Glutamatergic neuron (in vitro differentiated cells): ENCODE data around the gene UBE2L3. TPM values are rescaled to one million over a fixed set of nuclear protein-coding genes. Genes with fewer than 3 reads are reported as not detected.

Experiments used
- DNase-seq: peaks from one replicate; pipeline ENCODE4 v3.0.0; 2022
- H3K27ac Mint-ChIP-seq: one replicate; pipeline ENCODE4 v1.8.0; 2020; ENCODE audit warnings: mild to moderate bottlenecking, mixed read lengths, inconsistent platforms; ENCODE audit not compliant: unreplicated experiment
- H3K27me3 Mint-ChIP-seq: one replicate; pipeline ENCODE4 v1.8.0; 2020; ENCODE audit warnings: mild to moderate bottlenecking, moderate library complexity, mixed read lengths, inconsistent platforms; ENCODE audit not compliant: unreplicated experiment
- H3K36me3 Mint-ChIP-seq: one replicate; pipeline ENCODE4 v1.8.0; 2020; ENCODE audit warnings: mild to moderate bottlenecking, mixed read lengths, inconsistent platforms; ENCODE audit not compliant: unreplicated experiment
- H3K4me1 Mint-ChIP-seq: one replicate; pipeline ENCODE4 v1.8.0; 2020; ENCODE audit warnings: mild to moderate bottlenecking, low read depth, mixed read lengths, inconsistent platforms; ENCODE audit not compliant: unreplicated experiment
- H3K4me3 Mint-ChIP-seq: one replicate; pipeline ENCODE4 v1.8.0; 2020; ENCODE audit warnings: mild to moderate bottlenecking, mixed read lengths, inconsistent platforms; ENCODE audit not compliant: unreplicated experiment
- H3K9me3 Mint-ChIP-seq: one replicate; pipeline ENCODE4 v1.8.0; 2020; ENCODE audit warnings: mild to moderate bottlenecking, moderate library complexity, mixed read lengths, inconsistent platforms; ENCODE audit not compliant: unreplicated experiment
- CTCF ChIP-seq: fragments of 200-600 bp; sonication (generic); IDR thresholded peaks from one replicate; pipeline ENCODE4 v1.5.0; 2021; ENCODE audit not compliant: partially characterized antibody, unreplicated experiment
- total RNA-seq: library from RNA; stranded (reverse); fragmentation: NEBNext Ultra II Directional; extraction: Animal tissue kit (Norgen Biotek cat#: 25700); gene quantifications from one replicate; pipeline ENCODE4 v1.2.1, GENCODE V29; 2021; ENCODE audit not compliant: unreplicated experiment

UBE2L3 gene
- total RNA-seq, 1 donor from 2014 or later: 55.9 TPM

- Mint-ChIP-seq H3K4me3 (peak overlapping the region; percentile 95), H3K27ac (peak overlapping the region; percentile 98), H3K36me3 (no peaks in the 10 kb centered on the region), H3K9me3 (peaks cover 12% of the 10 kb centered on the region), H3K4me1 (peaks cover 14% of the 10 kb centered on the region), H3K27me3 (peaks cover 12% of the 10 kb centered on the region)
- no peak for TF ChIP-seq CTCF
- DNase-seq: peak; percentile 94
Measured at GRCh38 chr22:21652010-21652546, 84.6 kb downstream of the UBE2L3 start.

- H3K36me3 Mint-ChIP-seq: no peaks in the 10 kb centered on the region
- peak; percentile 37 for DNase-seq
- H3K4me1 Mint-ChIP-seq: peaks cover 14% of the 10 kb centered on the region
- H3K27me3 Mint-ChIP-seq: peaks cover 13% of the 10 kb centered on the region
- H3K9me3 Mint-ChIP-seq: peaks cover 13% of the 10 kb centered on the region
- peak overlapping the region; percentile 95 for H3K4me3 Mint-ChIP-seq
- no peak for TF ChIP-seq CTCF
- H3K27ac Mint-ChIP-seq: peak overlapping the region; percentile 98
Measured at GRCh38 chr22:21652547-21653545, 85.3 kb downstream of the UBE2L3 start.

GRCh38 chr22:21657020-21657359 lies 89.5 kb downstream of the UBE2L3 start:
- Mint-ChIP-seq H3K4me3 (peak overlapping the region; percentile 80), H3K27ac (peak overlapping the region; percentile 19), H3K4me1 (no peaks in the 10 kb centered on the region), H3K27me3 (peaks cover 5% of the 10 kb centered on the region), H3K36me3 (no peaks in the 10 kb centered on the region), H3K9me3 (peaks cover 4% of the 10 kb centered on the region)
- no peak for TF ChIP-seq CTCF
- no peak for DNase-seq

GRCh38 chr22:21657360-21658032 lies 90.0 kb downstream of the UBE2L3 start:
- H3K36me3 Mint-ChIP-seq: no peaks in the 10 kb centered on the region
- peaks cover 4% of the 10 kb centered on the region for H3K9me3 Mint-ChIP-seq
- H3K27me3 Mint-ChIP-seq: peaks cover 5% of the 10 kb centered on the region
- H3K4me3 Mint-ChIP-seq: peak overlapping the region; percentile 86
- TF ChIP-seq CTCF: peak; percentile 21
- no peaks in the 10 kb centered on the region for H3K4me1 Mint-ChIP-seq
- DNase-seq: peak; percentile 84
- peak overlapping the region; percentile 73 for H3K27ac Mint-ChIP-seq
